Stimulated activated CD4-positive, alpha-beta T cell treated with anti-CD3 and anti-CD28 coated beads, Interleukin-1b, Interleukin-23, amount 100 ng/mL, for 1 hour (primary cell): ENCODE results near the gene RAB4A.
A peak's percentile ranks its signal among the peaks of the same experiment; 100 is the strongest.

Source experiments
- DNase-seq, 2 donors: peaks; one replicate each; pipeline ENCODE4 v3.0.0-alpha.2; 2020; ENCODE audit warnings: low read depth in 2 of 2

RAB4A gene

DNA sequence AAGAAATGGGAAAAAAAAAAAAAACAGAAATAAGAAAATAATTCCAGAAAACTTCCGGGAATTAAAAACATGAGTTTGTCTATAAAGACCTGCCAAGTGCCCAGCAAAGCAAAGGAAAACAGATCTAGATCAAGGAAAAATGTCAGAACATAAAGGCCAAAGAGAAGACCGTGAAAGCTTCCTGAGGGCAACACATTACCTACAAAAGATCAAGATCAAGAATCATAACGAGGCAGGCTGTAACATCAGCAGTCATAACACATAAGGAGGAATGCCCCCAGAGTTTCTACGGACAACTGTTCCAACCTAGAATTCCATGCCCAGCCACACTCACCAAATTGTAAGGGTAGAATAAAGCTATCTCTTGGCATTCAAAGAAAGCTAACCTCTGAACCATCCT is 68.2 kb downstream of the RAB4A start:
- no peak for DNase-seq

DNA sequence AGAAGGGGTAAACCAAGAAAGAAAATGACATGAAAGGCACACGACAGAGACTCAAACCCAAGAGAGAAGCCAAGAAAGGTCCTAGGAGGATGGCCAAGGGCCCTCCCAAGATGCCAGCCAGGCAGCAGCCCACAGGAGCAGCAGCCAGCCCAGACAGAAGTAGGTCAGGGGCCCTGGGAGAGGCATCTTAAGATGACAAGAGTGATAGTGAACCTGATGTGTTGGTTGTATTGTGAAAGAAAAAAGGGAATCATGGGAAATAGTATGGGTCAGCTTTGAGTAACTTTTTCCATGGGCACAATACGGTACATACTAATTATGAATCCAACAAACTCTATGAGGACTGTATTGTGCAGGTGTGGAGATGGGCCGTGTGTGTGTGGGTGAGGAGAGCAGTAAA is 68.6 kb downstream of the RAB4A start:
- DNase-seq: no peak

DNA sequence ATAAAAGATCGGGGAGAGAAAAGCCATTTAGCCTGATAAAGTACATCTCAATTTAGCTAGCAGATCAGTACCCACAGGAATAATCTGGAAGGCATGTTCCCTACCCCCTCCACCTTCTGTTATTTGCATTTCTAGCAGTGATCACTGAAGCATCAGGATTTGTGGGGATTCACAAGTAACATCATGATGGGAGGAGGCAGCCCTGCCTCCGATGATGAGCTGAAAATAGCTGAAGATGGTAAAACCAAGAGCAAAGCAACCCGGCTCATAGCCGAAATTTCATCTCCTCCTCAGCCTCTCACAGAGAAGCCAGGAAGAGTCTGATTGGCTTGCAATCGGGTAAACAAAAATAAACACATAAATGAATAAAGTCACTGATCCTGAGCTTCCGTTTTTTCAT is 69.6 kb downstream of the RAB4A start:
- no peak for DNase-seq

GRCh38 chr1:229341774-229342655 is 71.1 kb downstream of the RAB4A start:
- peak; percentile 64 for DNase-seq

GRCh38 chr1:229342656-229343569 is 72.0 kb downstream of the RAB4A start, which contains the start of gene CCSAP:
CCSAP (minus strand) TSS chr1:229343047; CDS start chr1:229342465, 582 bp downstream.
- DNase-seq: peak in 1 of 2 donors; percentile 15

DNA sequence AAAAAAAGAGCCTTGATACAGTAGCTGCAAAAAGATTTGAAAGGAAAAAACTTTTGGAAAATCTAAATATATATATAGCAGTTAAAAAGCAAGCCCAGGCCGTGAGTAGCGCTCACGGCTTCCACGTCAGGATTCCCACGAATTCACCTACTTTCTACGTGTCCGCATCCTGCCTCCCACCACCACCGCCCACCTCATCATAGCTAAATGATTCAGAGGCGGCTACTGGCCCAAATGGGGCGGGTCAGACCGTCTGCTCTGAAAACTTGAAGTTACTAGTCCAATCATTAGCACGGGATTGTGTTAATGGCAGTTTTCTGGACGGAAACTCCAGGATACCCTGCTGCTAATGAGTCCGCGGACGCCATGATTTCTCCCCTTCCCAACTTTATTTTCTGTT is 73.2 kb downstream of the RAB4A start:
- DNase-seq: no peak

GRCh38 chr1:229344937-229345684 is 74.2 kb downstream of the RAB4A start:
- DNase-seq: no peak

DNA sequence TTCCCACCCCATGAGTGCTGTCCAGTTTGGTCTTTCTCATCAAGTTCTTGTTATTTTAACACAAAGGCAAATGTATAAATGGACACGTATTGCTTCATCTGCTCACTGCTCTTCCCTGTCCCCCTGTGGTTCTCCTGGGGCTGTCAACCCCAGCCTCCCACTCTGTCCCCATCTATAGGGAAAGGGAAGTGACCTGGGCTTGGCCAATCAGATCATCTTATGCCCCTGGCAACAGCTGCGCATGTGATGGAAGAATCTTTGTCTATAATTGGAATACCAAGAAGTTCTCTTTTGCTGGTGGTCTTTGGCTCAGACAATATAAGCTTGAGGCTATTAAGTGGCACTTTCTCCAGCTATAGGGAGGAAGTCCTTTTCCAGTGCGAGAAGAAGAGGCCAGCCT is 76.6 kb downstream of the RAB4A start:
- no peak for DNase-seq

- DNase-seq: no peak
Observed at GRCh38 chr1:229349463-229350385, 78.8 kb downstream of the RAB4A start.

DNA sequence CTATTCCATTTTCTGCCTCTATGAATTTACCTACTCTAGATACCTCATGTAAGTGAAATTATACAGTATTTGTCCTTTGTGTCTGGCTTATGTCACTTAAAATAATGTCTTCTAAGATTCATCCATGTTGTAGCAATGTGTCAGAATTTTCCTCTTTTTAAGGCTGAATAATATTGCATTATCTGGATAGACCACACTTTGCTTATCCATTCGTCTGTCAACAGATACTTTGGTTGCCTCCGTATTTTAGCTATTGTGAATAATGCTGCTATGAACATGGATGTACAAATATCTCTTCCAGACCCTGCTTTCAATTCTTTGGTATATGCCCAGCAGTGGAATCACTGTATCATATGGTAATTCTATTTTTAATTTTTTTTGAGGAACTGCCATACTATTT is 82.1 kb downstream of the RAB4A start:
- DNase-seq: no peak

DNA sequence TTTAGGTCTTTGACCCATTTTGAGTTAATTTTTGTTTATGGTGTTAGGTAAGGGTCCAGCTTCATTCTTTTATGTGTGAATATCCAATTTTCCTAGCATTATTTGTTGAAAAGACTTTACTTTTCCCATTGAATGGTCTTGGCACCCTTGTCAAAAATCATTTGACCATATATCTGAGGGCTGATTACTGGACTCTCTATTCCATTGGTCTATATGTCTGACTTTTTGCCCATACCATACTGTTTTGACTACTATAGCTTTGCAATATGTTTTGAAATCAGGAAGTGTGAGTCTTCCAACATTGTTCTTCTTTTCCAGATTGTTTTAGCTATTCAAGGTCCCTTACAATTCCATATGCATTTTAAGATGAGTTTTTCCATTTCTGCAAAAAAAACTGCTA is 83.3 kb downstream of the RAB4A start:
- DNase-seq: no peak
